Thyroid gland (tissue), 4 donors: ENCODE data around the gene PBX1.

Source experiments
- POLR2A ChIP-seq, 2 donors: fragments of 450-650 bp; IDR thresholded peaks; one replicate each; pipeline ENCODE4 v1.6.1; 2017; ENCODE audit warnings: antibody characterized with exemption in 2 of 2, mild to moderate bottlenecking in 2 of 2, moderate library complexity in 1 of 2
- TF ChIP-seq, protein P1 (sequence below), 6 experiments: fragments of 200-600 bp in 3 of 6; fragments of 450-650 bp in 3 of 6; sonication (generic) in 3 of 6; IDR thresholded peaks; one replicate each; pipeline ENCODE4 v1.5.1; 2016 to 2019; ENCODE audit warnings: antibody characterized with exemption in 6 of 6, mild to moderate bottlenecking in 2 of 6, inconsistent platforms in 1 of 6, moderate library complexity in 1 of 6

DNA sequence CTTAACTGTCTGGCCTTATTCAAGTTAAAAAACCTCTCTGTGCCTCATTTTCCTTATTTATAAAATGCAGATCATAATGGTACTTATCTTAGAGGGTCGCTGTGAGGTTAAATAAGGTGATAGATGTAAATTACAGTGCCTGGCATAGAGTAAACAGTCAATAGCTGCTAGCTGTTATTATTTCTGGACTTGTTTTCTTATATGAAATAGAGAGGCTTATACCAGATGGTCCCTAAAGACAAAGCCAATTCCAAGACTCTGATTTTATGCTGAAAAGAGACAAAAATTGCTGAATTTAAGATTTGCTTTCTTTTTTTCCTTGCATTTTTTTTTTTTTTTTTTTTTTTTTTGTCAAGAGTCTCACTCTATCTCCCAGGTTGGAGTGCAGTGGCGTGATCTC lies 10.3 kb downstream of the PBX1 start:
- no peak for TF ChIP-seq POLR2A (IDR thresholded peaks at IDR 0.05)
- TF ChIP-seq, protein P1, sequence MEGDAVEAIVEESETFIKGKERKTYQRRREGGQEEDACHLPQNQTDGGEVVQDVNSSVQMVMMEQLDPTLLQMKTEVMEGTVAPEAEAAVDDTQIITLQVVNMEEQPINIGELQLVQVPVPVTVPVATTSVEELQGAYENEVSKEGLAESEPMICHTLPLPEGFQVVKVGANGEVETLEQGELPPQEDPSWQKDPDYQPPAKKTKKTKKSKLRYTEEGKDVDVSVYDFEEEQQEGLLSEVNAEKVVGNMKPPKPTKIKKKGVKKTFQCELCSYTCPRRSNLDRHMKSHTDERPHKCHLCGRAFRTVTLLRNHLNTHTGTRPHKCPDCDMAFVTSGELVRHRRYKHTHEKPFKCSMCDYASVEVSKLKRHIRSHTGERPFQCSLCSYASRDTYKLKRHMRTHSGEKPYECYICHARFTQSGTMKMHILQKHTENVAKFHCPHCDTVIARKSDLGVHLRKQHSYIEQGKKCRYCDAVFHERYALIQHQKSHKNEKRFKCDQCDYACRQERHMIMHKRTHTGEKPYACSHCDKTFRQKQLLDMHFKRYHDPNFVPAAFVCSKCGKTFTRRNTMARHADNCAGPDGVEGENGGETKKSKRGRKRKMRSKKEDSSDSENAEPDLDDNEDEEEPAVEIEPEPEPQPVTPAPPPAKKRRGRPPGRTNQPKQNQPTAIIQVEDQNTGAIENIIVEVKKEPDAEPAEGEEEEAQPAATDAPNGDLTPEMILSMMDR (IDR thresholded peaks at IDR 0.05), result no peak
